GM19397 (cell line): ENCODE results near the gene CACNA1I.

ENCODE experiments used
- ATAC-seq: cut with Tn5 transposase; IDR thresholded peaks from one replicate; pipeline ENCODE4 v1.9.1; 2021; ENCODE audit warnings: mild to moderate bottlenecking, moderate library complexity; ENCODE audit not compliant: unreplicated experiment

The CACNA1I gene

DNA sequence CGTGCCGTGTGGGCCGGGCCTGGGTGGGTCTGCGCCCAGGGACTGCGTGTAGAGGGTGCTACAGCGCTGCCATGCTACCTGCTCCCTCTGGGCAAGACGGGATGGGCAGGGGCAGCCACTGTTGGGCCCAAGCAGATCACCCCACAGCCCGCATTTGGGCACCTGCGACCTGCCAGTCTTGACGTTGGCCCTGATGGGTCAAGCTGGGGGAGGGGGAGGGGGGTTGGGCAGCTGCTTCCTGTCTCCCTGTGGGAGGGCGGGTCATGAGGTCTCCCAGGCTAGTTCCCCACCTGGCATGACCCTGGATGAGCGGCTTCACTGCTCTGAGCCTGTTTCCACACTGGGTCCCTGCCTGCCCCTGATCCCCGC is 35.2 kb upstream of the CACNA1I start:
- no peak for ATAC-seq

DNA sequence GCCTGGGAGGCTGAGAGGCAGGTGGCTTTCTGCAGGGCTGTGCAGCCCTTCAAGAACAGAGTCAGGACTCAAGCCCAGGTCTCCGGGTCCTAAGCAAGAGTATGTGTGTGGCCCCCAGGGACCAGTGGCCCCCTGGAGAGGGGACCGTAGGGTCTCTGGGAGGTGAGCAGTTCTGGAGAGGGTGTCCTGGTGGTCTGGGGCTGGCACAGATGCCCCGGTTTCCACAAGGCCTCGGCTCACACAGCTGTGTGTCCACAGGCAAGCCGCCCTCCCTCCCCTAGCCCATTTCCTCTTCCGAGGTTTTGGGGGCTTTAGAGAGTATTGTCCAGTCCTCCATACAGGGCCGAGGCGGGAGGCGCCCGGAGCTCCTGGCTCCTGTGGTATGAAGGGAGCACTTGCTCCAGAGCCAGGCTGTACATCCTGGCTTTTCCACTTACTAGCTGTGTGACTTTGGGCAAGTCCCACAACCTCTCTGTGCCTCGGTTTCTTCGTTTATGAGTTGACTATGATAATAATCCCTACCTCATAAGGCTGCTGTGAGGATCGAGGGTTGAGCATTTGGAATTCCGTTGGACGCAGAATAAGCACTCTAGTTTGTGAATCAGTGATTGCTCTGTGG is 34.6 kb upstream of the CACNA1I start:
- no peak for ATAC-seq

DNA sequence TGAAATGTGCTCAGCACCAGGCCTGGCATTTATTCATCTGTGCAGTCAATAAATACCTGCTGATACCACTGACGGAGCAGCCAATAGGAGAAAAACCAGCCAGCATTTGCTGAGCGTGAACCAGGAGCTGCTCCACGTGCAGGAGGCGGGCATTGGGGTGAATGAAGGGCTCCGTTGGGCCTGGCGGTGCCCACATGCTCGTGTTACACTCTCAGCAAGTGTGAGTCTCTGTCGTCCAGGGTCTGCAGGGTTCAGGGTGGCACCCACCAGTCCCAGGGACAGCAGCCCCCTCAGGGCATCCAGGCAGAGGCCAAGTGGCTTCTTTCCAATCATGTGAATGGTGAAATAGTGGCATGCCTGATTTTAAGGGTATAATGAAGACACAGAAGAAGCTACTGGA is 33.8 kb upstream of the CACNA1I start:
- no peak for ATAC-seq

DNA sequence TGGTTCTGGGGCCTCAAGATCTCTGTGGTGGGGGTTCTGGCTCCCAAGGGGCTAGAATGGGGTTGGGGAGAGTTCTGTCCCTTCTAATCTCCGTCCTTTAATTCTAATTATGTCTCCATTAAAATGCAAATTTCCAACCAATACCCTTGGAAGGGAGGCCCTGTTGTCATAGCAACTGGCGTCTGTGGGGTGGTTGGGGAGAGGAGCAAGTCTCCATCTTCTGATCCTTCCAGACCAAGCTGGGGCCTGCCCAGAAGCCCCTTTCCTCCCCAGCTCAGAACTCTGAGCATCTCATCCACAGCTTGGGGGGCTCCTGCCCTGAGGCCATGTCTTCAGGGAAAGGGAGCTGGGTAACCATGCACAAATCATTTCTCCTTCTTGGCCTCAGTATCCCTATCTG is 32.6 kb upstream of the CACNA1I start:
- ATAC-seq: no peak

DNA sequence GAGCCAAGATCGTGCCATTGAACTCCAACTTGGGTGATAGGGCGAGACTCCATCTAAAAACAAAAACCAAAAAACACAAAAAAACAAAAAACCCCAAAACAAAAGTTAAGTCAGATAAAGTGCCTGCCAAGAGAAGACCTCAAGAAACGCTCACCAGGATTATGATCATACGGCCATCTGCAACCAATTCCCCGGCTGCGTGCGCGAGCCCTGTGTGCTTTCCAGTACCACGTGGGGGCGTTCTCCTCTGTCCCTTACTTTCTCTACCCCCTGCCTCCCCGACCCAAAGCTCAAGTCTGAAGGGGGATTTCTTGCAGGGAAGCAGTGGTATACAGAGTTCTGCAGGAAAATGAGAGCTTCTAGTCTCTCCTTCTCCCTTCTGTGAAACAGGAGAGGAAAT is 27.5 kb upstream of the CACNA1I start:
- no peak for ATAC-seq

DNA sequence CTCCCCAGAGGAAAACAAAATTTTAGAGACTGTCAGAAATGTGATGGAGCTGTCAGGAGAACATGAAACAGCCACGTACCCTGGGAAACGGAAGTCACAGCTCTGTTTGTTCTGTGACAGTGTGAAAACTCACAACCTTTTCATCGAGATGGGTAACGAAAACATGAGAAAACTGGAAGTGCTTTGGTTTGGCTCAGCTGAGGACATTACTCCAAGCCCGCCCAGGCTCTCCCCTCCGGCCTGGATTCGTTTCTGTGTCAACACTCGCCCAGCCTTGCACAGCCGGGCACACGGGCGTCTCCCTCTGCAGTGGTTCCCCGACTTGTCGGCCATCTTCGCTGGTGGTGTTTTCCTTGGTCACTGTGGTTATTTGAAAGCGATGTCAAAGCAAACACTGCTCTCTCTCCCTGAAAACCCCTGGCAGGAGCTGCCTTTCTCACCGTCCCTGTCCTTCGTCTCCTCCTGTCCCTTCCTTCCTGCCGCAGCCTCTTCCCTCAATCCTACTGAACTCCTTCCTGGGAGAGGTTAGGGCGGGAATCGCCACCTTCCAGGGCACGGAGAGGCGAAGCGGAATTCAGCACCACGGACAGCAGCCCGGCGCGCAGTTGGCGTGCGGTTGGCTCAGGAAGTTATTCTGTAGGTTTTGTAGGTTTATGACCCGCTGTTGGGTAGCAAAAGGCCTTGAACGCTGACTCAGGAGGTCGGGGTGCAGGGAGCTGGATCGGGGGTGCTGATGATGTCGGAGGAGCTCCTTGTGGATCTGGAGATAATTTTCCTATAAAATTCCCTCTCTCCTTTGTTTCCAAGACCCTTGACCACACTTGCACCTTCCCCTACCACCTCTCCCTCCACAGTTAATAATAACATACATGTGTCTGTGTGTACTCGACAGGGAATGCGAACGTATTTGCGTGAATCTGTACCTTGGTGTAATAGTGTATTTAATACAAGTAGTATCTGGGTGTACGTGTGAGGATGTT is 24.9 kb upstream of the CACNA1I start:
- ATAC-seq: no peak

DNA sequence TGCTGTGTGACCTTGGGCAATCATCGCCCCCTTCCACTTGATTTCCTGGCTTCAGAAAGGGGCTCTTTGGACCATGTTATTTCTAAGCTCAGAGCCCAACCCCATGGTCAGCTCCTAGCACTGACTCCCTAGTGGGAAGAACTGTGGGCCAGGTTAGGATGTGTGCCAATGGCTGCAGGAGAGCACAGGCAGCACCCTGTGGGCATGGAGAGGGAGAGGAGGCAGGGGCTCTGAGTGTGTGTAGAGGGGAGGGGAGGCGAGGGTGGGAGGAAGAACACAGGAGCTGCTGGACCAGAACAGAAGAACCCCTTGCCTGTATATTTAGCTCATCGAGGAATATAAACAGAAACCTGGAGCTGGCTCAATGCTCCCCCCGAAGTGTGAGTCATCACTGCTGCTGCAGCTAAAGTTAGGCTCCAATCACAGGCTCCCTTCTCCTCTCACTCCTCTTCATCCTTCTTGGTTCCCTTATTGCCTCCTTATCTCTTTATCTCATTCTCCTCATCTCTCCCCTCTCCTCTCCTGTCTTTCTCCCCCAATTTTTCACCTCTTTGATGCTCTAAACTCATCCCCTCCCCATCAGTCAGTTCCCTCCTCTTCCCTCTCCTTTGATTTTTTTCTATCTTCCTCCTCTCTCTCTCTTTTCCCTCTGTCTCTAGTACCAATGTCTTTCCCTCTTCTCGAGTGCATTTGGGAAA is 23.5 kb upstream of the CACNA1I start:
- ATAC-seq: no peak

DNA sequence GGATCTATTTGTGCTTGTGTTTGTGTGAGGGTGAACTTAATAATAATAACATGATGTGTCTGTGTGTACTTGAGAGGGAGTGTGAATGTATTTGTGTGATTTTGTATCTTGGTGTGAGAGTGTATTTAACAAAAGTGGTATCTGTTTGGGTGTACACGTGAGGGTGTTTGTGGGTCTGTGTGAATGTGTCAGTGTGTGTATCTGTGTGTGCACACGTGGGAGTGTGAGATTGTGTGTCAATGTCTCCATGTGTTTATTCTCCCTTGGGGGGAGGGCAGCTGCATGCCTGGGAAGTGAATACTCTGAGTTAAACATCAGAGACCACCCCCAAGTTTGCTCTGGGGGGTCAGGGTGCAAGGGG is 23.0 kb upstream of the CACNA1I start:
- ATAC-seq: no peak

DNA sequence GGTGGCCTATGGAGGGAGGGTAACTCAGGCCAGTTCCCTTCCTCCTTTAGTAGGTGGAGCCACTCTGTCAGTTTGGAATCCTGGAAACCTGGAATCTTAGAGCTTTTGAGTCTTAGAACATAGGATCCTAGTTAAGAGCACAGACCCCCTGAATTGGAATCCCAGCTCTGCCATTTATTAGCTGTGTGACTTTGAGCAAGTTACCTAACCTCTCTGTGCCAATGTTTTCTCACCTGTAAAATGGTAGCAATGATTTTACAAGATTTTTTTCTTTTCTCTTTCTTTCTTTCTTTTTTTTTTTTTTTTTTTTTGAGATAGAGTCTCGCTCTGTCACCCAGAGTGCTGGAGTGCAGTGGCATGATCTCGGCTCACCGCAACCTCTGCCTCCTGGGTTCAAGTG is 17.1 kb upstream of the CACNA1I start:
- ATAC-seq: no peak

DNA sequence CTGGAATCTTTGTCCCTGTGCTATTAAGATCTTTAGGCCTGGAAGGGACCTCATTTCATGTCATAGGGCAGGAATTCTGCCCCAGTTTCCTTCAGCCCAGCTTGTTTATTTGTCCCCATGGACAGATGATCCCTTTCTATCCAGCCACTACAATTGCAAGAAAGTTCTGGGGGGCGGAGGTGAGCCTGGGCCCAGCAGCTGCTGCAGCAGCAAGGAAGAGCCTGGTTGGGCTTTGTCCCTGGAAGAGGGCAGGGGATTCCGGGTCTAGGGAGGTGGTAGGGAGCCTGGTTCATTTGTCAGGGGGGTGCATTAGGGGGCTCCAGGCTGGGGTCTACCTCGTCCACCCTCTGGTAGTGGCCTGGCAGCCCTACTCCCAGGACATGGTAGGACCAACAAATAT is 16.4 kb upstream of the CACNA1I start:
- no peak for ATAC-seq

DNA sequence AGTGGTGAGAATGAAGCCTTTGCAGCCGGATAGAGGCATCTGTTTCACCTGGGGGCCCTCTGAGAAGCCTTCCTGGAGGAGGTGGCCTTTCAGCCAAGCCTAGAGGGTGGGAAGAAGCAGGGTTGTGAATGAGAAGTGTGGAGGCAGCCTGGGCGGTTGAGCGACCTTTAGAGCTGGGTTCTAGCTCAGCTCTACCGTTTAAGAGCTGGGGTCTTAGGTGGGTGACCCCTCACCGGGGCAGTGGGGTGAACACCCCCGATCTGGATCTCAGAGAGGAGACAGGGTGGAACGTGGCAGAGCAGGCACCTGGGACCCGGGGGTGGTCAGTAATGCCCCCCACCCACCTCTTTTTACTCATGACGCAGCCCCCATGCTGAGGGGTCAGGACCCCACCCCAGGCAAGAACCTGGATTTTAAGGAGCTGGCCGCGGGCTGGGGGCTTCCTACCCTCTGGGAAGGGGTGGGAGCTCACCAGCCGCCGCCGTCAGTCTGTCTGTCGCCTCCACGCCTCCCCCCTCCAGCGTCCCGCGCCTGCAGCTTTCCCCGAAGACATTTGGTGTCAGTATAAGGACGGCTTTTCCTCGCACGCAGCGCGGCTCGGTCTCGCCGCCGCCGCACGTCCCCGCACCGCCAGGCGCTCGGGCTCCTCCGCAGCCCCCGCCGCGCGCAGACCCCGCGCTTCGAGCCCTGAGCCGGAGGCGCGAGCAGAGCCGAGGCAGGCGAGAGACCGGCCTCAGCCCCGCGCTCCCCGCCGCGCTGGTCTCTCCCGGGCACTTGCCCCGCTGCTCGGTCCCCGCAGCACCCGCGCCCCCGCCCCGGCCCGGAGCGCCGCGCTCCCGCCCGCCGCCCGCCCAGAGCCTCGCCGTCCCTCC is 13.3 kb upstream of the CACNA1I start:
- no peak for ATAC-seq

DNA sequence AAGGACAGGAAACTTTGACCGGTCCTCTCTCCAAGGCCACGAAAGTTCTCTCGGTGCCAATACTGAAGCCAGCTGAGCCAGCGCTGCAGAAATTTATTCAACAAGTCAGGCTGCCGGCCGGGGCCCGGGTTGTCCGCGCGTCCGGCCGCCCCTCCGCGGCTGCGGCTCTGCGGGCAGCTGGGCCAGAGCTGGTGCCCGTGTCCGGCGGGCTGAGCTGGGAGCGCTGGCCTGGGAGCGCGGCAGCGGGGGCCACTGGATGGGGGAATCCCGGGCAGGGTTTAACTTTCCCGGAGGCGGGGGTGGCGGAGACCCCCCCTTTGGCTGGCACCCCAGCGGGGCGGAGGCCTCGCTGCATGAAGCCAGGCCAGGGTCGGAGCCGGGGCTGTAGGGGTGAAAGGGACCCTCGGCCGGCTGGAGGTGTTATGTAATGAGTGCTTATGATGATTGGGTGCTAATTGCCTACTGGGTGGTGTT is 12.3 kb upstream of the CACNA1I start:
- ATAC-seq: no peak

DNA sequence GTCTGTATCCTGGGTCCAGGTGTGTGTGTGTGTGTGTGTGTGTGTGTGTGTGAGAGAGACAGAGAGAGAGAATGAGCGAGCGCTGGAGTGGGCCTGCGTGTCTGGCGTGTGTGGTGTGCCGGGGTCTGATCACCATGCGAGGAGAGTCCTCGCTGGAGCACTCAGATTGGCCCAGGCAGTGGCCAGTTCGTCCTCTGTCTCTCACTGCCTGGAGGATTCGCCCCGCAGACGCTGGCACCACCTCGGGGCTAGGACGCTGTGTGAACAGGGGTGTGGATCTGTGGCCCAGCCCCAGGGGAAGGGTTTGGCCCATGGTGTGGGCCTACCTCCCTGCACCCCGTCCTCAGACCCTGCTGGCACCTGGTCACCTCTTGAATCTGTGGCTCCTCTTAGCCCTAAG is 11.6 kb upstream of the CACNA1I start:
- no peak for ATAC-seq

DNA sequence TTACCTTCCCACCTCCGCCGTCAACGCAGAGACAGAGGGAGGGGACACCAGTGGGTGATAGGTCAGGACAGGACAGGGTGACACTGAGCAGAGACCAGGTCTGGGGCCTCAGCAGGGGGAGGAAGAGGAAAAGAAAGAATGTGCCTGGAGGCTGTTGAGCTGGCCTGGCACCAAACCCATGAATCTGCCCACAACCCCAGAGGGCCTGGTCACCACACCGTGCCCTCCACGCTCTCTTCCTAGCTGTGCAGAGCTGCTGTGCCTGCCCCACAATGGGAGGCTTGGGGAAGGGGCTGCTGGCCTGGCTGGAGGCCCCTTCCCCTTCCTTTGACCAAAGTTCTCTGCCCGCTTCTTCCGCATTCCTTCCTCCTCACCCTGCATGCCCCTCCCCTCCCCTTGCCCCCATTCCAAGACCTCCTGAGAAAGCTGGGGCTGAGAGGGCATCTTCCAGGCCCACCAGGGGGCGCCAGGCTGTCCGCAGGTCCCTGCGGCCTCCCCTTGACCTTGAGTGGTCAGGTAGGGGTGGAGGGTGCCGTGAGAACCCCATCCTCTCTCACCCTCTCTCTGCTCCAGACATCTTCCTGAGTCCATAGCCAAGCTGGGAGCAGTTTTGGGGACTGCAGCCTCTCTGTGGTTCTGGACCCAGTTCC is 11.0 kb upstream of the CACNA1I start:
- ATAC-seq: no peak

DNA sequence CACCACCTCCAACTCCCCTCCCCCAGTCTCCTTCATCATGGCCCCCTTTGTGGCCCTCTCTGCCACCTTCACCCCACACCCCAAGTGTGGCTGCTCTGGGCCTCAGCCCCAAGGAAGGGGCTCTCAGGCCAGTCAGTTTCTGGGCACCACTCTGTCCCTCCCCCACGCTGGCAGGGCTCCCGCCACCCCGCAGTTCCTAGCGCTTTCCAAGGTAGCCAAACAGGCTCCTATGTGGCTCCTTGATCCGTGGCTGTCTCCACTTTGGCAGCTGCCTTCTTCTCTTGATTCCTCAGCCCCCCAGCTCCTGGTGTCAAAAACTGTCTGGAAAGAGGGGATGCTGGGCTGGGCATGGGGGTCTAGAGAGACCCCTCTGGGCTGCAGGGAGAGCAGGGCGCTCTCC is 10.4 kb upstream of the CACNA1I start:
- no peak for ATAC-seq

DNA sequence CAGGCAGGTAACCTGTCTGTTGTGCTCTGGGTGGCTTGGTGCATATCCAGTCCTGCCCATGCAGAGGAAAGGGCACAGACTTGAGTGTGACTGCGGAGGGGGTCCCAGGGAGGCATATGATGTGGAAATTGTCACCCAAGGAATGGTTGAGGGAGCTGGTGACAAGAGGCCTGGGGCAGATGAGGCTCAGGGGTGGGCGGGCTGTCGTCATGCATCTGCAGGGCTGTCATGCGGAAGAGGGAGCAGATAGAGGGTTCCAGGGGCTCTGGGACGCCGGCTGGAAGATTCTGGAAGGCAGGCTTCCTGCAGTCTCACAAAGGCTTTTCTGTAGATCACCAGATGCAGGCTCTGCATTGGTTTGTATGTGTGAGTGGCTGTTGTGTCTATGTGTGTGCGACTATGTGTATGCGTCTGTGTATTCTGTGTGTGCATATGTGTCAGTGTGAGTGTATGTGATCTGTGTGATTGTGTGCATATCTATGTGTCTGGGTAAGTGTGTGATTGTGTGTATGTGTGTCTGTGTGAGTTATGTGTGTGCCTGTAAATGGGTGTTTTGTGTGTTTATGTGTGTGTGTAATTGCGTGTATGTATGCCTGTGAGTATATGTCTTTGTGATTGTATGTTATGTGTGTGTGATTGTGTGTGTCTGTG is 7.6 kb upstream of the CACNA1I start:
- no peak for ATAC-seq

DNA sequence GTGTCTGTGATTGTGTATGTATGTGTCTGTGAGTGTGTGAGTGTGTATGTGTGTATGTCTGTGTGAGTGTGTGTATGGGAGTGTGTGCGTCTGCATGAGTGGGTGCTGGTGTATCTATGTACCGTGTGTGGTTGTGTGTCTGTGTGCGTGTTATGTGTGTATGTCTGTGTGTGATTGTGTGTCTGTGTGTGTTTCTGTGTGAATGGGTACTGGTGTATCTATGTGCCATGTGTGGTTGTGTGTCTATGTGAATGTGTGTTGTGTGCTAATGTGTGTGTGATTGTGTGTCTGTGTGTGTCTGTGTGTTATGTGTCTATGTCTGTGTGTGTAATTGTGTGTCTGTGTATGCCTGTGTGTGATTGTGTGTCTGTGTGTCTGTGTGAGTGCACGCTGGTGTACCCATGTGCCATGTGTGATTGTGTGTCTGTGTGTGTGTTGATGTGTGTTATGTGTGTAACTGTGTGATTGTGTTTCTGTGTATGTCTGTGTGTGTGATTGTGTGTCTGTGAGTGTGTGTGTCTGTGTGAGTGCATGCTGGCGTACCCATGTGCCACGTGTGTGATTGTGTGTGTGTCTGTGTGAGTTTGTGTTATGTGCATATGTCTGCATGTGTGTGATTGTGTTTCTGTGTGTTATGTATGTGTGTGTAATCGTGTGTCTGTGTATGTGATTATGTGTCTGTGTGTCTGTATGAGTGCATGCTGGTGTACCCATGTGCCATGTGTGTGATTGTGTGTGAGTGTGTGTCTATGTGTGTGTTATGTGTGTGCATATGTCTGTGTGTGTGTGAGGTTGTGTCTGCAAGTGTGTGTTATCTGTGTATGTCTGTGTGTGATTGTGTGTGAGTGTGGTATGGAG is 6.8 kb upstream of the CACNA1I start:
- no peak for ATAC-seq

DNA sequence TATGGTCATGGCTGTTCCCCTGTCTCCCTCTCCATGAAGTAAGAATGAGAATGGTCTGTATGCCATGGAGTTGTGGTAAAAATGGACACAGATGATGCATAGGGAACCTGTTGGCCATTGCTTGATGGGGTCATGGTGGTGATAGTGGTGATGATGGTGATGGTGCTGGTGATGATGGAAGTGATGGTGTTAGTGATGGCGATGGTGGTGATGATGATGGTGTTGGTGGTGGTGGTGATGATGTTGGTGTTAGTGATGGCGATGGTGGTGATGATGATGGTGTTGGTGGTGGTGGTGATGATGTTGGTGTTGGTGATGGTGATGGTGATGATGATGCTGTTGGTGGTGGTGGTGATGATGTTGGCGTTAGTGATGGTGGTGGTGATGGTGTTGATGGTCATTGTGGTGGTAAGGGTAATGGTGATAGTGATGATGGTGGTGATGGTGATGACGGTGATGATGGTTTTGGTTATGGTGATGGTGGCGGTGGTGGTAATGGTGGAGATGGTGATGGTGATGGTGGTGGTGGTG is 5.1 kb upstream of the CACNA1I start:
- no peak for ATAC-seq
